ENCODE data around the gene DPCD.

DPCD gene

DNA sequence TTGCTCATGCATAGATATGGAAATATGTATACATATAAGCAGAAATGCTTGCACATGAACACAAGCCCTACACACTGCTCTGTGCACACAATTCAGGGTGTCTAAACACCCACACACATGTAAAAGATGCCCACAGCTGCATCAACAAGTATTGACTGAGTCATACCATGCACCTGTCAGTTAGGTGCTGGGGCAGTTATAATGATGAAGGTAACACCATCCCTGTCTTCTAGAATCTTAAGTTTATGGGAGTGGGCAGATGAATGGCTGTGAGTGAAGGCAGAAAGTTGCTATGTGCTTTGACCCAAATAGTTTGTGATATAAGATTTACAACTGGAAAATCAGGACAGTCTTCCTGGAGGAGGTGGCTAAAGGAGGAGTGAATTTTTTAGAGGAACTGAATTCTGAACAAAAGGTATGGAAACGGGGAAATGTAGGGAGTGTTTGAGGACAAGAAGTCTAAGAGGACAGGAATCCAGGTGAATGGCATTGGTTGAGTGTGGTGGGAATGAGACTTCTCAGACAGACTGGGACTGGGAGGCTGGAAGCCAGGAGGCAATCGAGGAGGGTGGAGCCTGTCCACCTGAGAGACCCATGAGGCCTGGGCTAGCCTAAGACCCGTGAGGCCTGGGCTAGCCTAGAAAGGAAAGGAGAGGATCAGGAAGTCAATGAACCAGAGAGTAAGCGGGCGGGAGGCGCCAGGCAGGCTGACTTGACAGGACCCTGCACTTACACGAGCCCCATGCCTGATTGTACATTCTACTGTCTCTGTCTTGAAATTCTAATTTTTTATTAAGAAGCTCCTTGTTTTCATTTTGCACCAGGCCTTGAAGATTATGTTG is 20.7 kb upstream of the DPCD start:
- DNase-seq: no peak

DNA sequence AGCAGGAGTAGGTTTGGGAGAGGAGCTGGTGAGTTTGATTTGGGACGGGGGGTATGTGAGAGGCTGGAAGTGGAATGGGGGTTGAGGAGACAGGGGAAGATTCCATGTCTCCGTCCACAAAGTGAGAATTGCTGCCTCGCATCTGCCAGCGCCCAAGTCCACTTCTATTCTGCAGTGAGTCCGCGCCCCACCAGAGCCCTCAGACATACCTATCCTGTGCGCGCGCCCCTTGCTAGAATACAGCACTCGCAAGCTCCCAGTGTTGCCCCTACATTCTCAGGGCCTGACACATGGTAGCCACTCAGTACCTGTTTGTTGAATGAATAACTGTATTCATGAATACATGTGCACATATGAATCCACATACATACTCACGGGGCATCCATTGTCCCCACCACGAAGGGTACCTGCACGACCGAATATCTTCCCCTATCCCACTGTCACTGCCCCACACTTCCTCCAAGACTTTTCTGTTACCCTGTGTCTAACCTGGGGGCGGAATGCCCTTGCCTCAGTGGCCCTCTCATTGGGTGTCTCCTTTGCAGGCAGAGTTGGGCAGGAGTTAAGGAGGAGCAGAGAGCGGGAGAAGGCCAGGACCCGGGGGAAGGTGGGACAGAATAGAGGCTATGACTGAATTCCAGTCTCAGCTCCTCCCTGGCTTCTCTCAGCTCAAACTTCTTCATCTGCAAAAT is 19.9 kb upstream of the DPCD start:
- DNase-seq: no peak

DNA sequence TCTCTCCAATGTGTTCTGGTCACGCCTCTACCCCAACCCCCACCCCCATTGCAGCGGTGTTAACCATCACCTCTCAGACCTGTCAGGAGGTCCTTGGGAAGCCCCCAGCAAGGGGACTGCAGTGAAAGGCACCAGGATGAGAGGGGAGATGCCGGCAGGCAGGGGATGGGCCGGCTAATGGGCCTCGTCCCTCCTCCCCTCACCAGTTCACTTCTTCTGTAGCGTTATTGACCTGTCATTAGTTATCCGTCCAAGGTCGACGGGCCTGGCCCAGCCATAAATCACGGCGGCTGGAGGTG is 18.8 kb upstream of the DPCD start:
- DNase-seq: no peak

DNA sequence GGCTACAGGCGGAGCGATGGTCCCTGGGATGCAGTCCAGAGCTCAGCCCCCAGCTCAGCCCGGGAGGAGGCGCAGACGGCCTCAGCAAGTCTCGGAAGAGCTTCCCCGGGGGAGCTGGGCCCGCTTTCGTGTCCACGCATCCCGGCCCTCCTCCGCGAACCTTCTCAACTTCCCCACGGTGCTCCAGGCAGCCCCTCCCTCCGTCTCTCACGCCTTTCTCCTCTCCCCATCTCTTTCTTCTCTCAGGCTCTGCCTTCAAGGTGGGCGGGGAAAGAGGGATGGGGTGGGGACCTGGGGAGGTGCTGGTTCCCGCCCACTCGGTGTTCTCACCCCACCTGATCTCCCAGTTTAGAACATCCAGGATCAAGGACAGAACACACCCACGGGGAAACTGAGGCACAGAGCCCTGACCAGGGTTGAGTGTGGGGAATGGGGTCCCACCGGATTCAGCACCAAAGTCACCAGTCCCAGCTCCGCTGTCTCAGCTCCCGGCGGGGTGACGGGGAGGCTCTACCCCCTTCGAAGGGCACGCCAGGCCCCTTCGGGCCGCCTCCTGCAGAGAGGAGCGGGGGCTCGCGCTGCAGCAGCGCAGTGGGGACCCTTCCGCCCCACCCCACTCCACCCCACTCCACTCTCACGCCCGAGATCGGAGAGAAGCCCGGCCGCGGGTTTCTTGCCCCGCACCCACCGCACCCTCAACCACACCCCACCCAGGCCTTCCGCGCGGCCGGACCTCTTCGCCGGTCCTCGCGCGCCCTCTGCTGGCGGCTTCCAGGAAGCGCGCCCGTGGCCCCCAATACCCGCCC is 18.3 kb upstream of the DPCD start:
- DNase-seq: peak; percentile 53

DNA sequence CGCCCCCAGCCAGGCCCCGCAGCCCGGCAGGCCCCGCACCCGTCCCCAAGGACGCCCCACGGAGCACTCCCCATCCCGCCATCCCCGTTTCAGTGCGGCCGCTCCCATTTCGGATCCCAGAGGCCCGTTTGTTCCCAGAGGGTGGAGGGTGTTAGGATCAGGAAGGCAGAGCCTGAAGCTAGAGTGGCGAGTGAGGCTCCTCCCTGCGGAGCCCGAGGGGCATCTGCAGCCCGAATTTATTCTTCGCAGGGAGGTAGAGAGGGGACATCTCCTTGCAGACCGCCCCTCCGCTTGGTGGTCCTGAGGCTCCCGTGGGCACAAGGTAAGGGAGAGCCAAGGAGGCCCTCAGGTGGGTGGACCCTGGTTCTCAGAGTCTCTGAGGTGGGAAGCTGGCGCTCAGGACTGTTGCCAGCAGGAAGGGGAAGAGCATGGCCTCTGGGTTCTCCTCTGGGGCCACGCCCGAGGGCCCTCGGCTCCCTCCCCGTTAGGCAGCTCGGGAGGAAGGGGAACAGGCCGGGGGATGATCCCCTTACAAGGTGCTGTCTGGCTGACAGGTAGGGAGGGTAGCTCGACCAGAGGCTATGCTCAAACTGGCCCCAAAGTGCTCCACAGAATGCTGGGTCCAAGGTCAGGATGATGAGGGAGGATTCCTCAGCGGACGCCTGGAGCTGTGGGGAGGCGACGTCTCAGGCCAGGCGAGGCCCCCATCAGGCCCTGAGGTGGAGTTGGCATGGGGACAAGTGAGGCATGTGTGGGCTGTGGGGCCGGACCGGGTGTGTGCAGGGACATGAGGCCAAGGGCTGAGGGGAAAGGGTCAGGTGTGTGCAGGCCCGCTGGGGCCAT is 17.5 kb upstream of the DPCD start:
- DNase-seq: peak; percentile 48

DNA sequence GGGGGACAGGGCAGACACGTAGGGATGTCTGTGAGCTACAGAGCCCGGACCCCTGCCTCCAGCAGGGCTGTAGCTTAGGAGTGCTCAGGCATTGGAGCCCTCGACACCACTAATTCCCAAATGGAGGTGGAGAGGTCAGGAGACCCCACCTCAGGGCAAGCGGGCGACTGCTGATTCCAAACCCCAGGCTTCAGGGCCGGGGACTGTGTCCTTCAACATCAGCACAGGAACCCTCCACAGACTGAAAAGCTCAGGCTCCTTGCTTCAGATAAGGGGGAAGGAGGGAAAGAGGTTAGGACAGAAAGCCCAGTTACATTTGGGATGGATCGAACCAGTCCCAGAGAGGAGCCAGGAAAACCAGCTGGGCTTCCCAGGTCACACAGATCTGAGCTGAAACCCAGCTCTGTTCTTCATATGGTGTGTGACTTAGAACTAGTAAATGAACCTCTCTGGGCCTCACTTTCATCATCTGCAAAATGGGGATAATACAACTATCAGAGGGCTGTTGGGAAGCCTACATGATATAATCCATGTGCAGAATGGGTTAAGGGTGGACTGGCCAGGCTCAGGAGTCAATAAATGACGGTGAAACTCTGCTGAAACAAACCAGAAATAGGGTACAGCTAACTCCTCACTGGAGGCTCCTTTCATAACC is 16.7 kb upstream of the DPCD start:
- DNase-seq: no peak

DNA sequence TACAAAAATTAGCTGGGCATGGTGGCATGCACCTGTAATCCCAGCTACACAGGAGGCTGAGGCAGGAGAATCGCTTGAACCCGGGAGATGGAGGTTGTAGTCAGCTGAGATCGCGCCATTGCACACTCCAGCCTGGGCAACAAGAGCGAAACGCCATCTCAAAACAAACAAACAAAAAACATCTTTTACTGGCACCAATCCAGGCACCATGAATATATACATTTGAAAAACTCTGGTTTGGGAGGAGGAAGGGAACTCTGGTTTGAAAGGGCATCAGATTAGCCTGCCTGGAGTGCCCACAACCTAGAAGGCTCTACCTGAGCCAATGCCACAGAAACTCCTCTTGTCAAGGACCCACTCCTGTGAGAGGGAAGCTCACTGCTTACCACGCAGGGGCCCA is 16.0 kb upstream of the DPCD start:
- DNase-seq: no peak

DNA sequence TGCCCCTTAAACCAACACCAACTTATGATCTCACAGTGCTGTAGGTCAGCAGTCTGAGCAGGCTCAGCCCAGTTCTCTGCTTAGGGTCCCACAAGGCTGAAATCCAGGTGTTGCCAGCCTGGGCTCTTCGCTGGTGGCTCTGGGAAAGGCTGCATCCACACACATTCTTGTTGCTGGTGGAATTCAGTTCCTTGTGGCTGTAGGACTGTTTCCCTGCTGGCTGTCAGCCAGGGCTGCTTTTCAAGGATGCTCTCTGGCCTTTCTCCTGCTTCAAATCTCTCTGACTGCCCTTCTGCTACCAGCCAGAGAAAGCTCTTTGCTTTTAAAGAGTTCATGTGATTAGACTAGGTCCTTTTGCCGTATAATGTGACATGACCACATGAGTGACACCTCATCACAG is 15.3 kb upstream of the DPCD start:
- DNase-seq: no peak

DNA sequence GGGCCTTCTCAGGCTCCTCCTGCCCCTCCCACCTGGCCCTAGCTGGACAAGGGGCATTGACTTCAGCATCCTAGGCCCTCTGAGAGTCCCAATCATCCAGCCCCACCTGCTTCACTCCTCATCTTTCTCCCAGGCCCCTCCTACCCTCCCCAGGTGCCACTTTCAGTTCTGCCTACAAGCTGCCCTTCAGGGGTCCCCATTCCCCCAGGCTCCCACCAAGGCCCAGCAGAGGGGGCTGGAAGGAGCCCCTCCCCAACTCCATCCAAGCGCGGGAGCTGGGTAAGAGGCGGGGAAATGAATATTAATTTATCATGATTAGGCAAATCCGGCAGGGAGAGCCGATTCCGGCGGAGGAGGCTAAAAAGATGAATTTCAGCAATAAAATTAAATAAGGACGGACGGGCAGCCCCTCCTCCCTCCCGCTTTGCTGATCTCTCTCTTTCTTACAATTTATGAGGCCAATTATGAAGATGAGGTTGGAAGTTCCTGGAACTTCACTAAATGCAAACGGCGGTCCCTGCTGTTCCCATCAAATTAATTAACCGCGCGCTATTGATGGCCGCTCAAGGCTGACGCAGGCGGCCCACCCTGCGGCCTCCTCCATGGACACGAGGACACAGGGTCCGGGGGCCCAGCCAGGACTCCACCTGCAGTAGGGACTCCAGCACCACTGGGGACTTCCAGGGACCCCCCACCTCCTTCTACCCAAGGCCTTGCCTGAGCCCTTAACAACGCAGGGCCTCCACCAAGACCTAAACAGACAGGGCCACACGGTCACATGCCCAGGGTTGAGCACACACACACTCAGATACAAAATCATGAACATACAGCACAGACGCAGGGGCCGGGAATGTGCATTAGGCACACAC is 14.0 kb upstream of the DPCD start:
- DNase-seq: no peak

DNA sequence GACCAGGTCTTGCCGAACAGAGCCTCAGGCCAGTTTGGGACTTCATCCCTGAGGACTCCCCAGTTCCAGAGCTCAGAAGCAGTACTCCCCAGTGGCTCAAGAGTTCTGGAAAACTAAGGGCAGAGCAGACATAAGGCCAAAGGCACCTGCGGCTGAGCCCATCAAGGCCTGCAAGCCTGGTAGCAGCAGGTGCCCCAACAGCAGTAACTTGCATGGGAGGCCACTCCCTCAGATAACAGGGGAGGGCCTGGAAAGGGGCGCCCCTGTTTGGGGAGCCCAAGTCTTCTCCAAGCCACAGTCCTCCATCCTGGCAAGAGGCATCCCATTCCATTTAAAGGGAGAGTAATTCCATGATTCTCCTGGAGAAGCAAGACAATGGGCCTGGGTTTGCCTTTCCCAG is 13.0 kb upstream of the DPCD start:
- DNase-seq: no peak

DNA sequence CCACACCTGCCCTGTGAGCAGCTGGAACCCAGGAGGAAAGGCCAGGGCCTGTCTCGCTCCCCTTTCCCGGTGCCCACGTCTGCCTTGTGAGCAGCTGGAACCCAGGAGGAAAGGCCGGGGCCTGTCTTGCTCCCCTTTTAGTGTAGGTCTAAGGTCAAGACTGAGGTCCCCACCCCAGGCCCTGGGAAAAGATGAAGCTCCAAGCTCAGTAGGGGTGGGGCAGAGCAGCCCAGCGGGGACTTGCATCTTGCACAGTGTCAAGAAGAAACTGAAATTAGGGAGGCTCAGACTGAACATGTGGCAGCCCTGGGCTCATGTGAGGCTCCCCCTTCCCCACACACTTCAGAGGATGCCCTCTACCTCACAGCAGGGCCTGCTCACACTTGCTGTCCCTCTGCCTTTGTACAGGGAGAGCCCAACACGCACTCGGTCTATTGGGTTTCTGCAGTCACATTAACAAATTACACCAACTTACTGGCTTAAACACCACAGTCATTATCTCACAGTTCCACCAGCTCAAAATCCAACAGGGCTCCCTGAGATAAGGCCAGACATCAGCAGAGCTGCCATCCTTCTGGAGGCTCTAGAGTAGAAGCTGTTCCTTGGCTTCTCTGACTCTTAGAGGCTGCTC is 12.4 kb upstream of the DPCD start:
- DNase-seq: no peak

DNA sequence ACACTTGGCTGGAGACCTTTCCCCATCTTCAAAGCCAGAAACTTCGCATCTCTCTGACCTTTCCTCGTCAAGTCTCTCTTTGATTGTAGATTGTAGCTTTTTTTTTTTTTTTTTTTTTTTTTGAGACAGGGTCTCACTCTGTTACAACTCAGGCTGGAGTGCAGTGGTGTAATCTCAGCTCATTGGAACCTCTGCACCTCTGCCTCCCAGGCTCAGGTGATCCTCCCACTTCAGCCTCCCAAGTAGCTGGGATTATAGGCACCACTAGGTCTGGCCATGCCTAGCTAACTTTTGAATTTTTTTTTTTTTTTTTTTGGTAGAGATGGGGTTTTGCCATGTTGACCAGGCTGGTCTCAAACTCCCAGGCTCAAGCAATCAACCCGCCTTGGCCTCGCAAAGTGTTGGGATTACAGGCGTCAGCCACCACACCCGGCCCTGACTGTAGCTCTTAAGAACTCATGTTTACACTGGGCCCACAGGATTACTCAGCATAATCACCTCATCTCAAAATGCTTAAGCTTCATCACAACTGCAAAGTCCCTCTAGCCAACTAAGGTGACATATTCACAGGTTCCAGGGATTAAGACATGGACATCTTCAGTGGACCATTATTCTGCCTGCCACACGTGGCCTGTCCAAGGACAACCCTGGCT is 11.8 kb upstream of the DPCD start:
- DNase-seq: no peak

DNA sequence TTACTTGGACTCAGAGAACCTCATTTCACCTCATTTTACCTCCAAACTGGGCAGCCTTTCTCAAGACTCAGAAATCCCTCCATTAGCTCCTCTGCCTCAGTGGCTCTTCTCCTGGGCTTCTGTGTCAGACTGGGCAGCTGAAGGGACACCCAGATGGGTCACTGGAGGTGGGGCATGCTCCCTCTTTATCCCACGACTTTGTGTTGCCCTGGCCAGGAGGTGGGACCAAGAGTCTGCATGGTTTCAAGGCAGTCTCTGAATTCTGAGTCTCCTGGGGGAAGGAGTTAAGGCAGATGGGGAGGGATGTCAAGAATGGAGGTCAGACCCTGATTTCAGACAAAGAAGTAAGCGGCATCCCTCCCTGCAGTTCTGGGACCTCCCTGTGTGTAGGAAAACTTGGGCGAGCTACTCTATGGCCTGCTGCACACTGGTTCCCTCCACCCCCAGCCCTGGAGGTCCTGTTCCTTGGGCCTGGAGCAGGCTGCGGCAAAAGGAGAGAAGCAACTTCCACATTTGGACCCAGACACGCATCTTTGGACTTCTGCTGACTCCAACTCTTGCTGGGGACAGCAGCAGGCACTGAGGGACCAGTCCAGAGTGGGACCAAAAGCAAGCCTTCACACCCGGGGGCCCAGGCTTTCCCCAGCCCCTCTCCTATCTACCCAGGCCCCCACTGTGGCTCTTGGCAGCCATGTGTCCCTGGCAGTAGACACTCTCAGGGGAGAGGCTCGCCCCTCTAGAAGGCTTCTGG is 10.8 kb upstream of the DPCD start:
- DNase-seq: no peak

DNA sequence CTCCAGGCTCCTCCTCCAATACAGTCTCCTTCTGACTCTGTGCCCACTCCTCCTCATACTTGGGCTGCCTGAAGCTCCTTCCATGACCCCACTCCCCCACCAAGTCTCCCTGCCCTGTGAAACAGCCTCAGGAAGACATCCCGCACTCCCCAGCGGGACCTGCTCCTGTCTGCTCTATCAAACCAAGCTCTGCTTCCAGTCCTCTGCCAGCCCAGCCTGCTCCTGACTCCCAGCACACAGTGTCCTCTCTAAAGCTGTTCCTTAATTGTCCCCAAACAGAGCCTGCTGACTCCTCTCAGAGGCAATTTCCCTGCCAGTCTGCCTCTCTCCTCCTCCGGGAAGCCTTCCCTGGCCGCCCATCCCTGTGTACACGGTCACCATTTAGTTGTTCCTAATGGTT is 9.9 kb upstream of the DPCD start:
- DNase-seq: no peak

DNA sequence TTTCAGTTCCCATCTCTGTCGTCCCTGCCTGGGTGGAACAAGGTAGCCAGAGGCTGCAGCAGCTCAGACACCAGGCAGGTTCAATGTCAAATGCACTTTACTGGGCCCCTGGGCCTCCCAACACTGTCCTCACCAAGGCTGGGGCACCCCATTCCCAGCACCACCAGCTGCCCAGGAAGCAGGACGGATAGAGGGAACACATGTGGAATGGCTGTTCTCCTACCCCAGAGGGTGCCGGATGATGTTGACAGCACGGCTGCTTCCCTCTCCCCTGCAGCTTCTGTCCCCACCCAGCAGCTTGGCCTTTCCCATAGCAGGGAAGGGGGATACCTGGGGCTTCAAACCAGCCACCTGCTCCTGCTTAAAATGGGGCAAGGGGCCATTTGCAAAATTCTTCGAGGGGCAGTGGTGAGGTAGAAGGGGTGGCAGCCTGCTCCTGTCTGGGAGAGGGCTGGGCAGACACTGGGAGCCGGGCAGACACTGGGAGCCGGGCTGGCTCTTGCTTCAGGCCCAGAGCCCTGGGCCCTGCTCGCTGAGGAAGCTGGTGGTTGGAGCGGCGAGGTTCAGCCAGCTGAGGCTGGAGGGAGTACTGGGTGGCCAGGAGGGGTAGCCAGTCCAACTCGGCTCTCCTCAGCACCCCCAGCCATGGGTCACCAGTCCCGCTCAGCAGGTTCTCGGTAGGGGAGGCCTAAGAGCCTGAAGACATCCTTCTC is 9.2 kb upstream of the DPCD start:
- DNase-seq: no peak

DNA sequence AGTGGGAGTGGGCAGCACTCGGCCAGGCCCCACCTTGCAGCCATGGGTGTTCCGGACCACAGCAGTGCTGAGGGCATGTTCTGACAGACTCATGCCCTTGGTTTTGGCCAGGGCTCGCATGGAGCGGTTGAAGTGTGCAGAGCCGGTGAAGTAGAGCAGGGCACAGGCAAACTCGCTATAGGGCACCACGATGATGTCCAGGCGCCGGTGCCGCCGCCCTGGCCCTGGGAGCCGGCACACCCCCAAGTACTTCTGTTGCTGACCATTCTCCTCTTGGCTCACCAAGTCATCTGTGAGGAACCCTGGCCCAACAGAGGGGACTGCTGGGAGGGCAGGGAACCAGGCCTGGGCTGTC is 8.6 kb upstream of the DPCD start:
- no peak for DNase-seq

DNA sequence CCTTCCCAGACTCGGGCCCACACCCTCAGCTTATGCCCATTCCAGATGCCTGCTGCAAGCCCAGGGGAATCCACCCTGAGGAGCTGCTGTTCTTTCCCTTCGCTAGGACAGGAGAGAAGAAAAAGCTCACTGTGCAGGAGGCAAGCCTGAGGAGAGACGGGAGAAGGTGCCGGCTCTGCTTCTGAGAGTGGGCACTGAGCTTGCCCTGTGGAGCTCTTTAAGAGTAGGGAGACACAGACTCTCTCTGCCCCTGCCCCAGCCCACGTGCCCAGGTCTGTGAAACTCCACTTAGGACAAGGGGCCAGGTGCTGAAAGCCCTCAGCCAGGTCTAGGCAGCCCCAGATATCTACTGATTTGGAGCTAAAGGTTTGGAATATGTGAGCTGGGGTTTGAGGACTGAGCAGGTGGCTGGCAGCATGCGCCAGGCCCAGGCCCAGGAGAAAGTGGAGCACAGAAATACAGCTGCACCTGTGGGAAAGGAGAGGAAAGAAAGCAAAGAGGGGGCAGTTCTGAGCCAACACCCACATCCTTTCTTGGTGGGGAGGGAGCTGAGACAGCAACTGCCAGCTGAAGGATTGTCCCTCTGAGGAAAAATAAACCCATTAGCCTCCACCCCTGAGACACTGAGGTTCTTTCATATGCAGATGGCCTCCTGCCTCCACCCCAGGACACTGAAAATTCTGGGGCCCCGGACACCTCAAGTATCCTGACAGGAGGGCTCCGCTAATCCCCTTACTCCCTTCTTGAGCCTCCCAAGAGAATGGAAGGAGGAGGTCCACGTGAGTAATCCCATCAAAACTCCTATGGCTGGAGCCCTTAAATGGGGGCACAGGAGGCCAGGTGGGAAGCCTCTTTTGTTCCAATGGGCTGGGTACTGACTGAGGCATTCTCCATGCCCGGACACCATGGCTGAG is 7.4 kb upstream of the DPCD start:
- DNase-seq: no peak

DNA sequence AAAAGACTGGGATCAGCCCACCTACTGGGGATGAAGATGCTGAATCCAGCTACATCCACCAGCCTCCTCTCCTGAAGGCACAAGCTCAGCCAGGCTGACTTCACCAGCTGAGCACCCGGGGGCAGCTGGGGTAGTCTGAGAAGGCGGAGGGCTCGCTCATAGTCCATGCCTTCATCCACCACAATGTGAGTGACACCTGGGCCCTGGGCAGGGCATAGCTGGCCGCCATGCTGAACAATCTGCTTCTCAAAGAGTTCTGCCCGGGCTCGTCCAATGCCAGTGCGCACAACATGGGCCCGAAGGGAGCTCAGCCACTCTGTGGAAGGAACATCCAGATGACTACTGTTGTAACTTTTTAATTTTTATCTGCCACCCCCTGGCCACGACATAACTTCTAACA is 2.3 kb upstream of the DPCD start:
- DNase-seq: no peak
